PC-9 (cell line): ENCODE results near the gene TMEM205. TPM values are rescaled to one million over a fixed set of nuclear protein-coding genes. Genes with fewer than 3 reads are reported as not detected.

Source experiments
- BruUV-seq: library from RNA; stranded (reverse); fragments of 400-500 nt; replicated peaks from 2 replicates; lab custom pipeline; 2021; lab: Mats Ljungman, UMichigan
- CTCF ChIA-PET: fragments of 300-600 bp; sonication (Branson Sonifier 250); formaldehyde crosslinking; loops from one replicate; lab custom pipeline; 2022; ENCODE audit warnings: antibody characterized with exemption; lab: Charles Lee
- POLR2A ChIA-PET: fragments of 300-600 bp; sonication (Branson Sonifier 250); formaldehyde crosslinking; loops from one replicate; lab custom pipeline; 2022; ENCODE audit warnings: antibody characterized with exemption; ENCODE audit not compliant: unreplicated experiment; lab: Charles Lee
- DNase-seq, 2 experiments: peaks; one replicate each; pipeline versions ENCODE4 v3.0.0 to v3.0.0-alpha.2; 2015 to 2022; ENCODE audit warnings: mixed read lengths in 1 of 2
- H2AFZ ChIP-seq: fragments of 200-600 bp; sonication (generic); 2 replicates; pipeline ENCODE4 v1.8.1; 2017; ENCODE audit warnings: antibody characterized with exemption
- H3F3A ChIP-seq: fragments of 200-600 bp; sonication (generic); 2 replicates; pipeline ENCODE4 v1.8.1; 2017; ENCODE audit warnings: antibody characterized with exemption, mild to moderate bottlenecking, low read depth; ENCODE audit not compliant: insufficient read depth
- H3K27ac ChIP-seq: fragments of 200-600 bp; sonication (generic); 2 replicates; pipeline ENCODE4 v1.6.1; 2016; ENCODE audit warnings: mixed run types
- H3K27me3 ChIP-seq: fragments of 200-600 bp; sonication (generic); 2 replicates; pipeline ENCODE4 v1.6.1; 2016; ENCODE audit warnings: low read depth, mixed run types; ENCODE audit not compliant: insufficient read depth
- H3K36me3 ChIP-seq: fragments of 200-600 bp; sonication (generic); 2 replicates; pipeline ENCODE4 v1.6.1; 2016; ENCODE audit warnings: low read depth, mixed run types
- H3K4me1 ChIP-seq: fragments of 200-600 bp; sonication (generic); replicated peaks from 2 replicates; pipeline ENCODE4 v1.6.1; 2016; ENCODE audit warnings: mixed run types; ENCODE audit not compliant: insufficient read depth
- H3K4me2 ChIP-seq: fragments of 200-600 bp; sonication (generic); 2 replicates; pipeline ENCODE4 v1.6.1; 2017; ENCODE audit warnings: mixed run types
- H3K4me3 ChIP-seq: fragments of 200-600 bp; sonication (generic); 2 replicates; pipeline ENCODE4 v1.6.1; 2016; ENCODE audit warnings: mixed run types
- H3K79me2 ChIP-seq: fragments of 200-600 bp; sonication (generic); 2 replicates; pipeline ENCODE4 v1.6.1; 2017; ENCODE audit warnings: low read depth, mixed run types
- H3K9me2 ChIP-seq: fragments of 200-600 bp; sonication (generic); 2 replicates; pipeline ENCODE4 v1.8.1; 2017; ENCODE audit warnings: mild to moderate bottlenecking; ENCODE audit not compliant: insufficient read depth
- H3K9me3 ChIP-seq: fragments of 200-600 bp; sonication (generic); 2 replicates; pipeline ENCODE4 v1.8.1; 2016; ENCODE audit warnings: low read depth; ENCODE audit not compliant: insufficient read depth
- H4K20me1 ChIP-seq: fragments of 200-600 bp; sonication (generic); 2 replicates; pipeline ENCODE4 v1.8.1; 2017; ENCODE audit not compliant: insufficient read depth
- EZH2 ChIP-seq: fragments of 200-600 bp; sonication (generic); IDR thresholded peaks from 2 replicates; pipeline ENCODE4 v1.8.0; 2017; ENCODE audit warnings: antibody characterized with exemption, low read depth
- intact Hi-C: fragments of 100-400 bp; cut with micrococcal nuclease; formaldehyde crosslinking; loops from one replicate; pipeline ENCODE4 v1.10.0; 2022; ENCODE audit not compliant: unreplicated experiment
- total RNA-seq: library from RNA; stranded (reverse); gene quantifications from 2 replicates; pipeline ENCODE4 v1.2.3, GENCODE V29; 2021
- TF ChIP-seq, protein P1 (sequence below): fragments of 200-600 bp; sonication (generic); conservative IDR thresholded peaks from 2 replicates; pipeline ENCODE4 v1.6.1; 2017; ENCODE audit warnings: mixed run types, antibody characterized with exemption, mild to moderate bottlenecking, moderate library complexity

The TMEM205 gene
- total RNA-seq, 1 experiment from 2014 or later: 80.3 TPM

DNA sequence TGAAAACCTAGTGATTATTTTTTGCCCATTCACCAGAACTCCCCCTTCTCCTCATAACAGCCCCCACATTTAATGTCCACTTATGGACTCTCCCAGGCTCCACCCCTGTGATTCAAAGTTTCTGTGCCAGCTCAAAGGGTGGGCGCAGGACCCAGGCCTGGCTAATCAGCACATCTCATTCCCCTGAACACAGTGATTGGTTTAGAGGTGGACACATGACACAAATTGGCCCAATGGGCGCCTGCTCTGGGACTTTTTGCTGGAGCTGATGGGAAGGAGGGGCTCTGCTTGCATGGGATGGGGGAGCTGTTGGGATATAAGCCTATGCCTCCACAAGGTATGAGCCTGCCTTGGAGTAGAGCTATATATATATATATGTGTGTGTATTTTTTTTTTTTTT is 44.3 kb upstream of the TMEM205 start:
- peaks cover 4% of the 10 kb centered on the region; the same call in 1 of the 2 replicates for H4K20me1 ChIP-seq
- intact Hi-C loops: no loop called here
- peaks cover 22% of the 10 kb centered on the region; the same call in 1 of the 2 replicates for H3F3A ChIP-seq
- no peaks in the 10 kb centered on the region for H3K79me2 ChIP-seq
- DNase-seq: no peak
- H3K27ac ChIP-seq: no peak overlapping the region
- no peak overlapping the region for H3K4me3 ChIP-seq
- CTCF ChIA-PET: interaction anchor here (0.7 kb wide), 2 partner anchors 9 to 186 kb away, joined by 3 to 15 read pairs; no protein-coding TSS in a partner anchor
- no peak overlapping the region for H2AFZ ChIP-seq
- TF ChIP-seq, protein P1, sequence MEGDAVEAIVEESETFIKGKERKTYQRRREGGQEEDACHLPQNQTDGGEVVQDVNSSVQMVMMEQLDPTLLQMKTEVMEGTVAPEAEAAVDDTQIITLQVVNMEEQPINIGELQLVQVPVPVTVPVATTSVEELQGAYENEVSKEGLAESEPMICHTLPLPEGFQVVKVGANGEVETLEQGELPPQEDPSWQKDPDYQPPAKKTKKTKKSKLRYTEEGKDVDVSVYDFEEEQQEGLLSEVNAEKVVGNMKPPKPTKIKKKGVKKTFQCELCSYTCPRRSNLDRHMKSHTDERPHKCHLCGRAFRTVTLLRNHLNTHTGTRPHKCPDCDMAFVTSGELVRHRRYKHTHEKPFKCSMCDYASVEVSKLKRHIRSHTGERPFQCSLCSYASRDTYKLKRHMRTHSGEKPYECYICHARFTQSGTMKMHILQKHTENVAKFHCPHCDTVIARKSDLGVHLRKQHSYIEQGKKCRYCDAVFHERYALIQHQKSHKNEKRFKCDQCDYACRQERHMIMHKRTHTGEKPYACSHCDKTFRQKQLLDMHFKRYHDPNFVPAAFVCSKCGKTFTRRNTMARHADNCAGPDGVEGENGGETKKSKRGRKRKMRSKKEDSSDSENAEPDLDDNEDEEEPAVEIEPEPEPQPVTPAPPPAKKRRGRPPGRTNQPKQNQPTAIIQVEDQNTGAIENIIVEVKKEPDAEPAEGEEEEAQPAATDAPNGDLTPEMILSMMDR: no peak
- no peak for TF ChIP-seq EZH2
- H3K9me3 ChIP-seq: no peaks in the 10 kb centered on the region
- no peaks in the 10 kb centered on the region for H3K4me1 ChIP-seq
- H3K9me2 ChIP-seq: no peaks in the 10 kb centered on the region
- H3K36me3 ChIP-seq: no peaks in the 10 kb centered on the region
- POLR2A ChIA-PET: no interaction called here
- H3K4me2 ChIP-seq: no peak overlapping the region
- no TSS peak for BruUV-seq
- no peaks in the 10 kb centered on the region for H3K27me3 ChIP-seq

DNA sequence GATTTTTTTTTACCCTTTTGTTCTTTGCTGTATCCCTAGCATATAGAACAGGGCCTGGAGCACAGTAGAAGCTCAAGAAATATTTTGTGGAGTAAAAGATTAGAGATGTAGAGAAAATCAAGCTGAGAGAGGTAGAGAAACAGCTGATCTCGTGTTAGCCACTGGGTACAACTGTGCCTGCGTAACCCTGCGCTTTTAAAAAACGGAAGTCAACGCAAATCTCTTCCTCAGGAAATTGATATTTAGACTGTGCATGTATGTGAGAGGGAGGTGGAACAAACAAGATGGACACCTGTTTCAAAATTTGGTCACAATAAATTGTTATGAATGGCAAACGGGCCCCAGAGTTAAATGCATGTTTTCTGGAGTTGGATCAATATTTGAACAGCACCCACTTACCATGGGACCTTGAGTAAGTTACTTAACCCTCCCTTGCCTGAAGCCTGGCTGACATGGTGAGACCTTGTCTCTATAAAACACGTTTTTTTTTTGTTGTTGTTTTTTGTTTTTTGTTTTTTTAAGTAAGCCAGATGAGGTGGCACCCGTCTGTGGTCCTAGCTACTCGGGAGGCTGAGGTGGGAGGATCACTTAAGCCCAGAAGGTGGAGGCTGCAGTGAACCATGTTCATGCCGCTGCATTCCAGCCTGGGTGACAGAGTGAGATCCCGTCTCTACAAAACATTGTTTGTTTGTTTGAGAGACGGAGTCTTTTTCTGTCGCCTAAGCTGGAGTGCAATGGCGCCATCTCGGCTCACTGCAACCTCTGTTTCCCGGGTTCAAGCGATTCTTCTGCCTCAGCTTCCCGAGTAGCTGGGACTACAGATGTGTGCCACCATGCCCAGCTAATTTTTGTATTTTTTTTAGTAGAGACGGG is 41.3 kb upstream of the TMEM205 start:
- DNase-seq: no peak
- Histone ChIP-seq H3K9me3 (no peaks in the 10 kb centered on the region), H3K4me1 (peaks cover 18% of the 10 kb centered on the region), H4K20me1 (no peaks in the 10 kb centered on the region), H3K4me2 (no peak overlapping the region), H3K4me3 (no peak overlapping the region), H2AFZ (no peak overlapping the region), H3K36me3 (no peaks in the 10 kb centered on the region), H3K27ac (no peak overlapping the region), H3F3A (peaks cover 16% of the 10 kb centered on the region; the same call in 1 of the 2 replicates), H3K9me2 (no peaks in the 10 kb centered on the region), H3K79me2 (no peaks in the 10 kb centered on the region), H3K27me3 (no peaks in the 10 kb centered on the region)
- POLR2A ChIA-PET: no interaction called here
- intact Hi-C loops: no loop called here
- no TSS peak for BruUV-seq
- TF ChIP-seq, protein P1: no peak
- TF ChIP-seq EZH2: no peak
- CTCF ChIA-PET: interaction anchor here (0.6 kb wide), 2 partner anchors 34 to 202 kb away, joined by 5 to 15 read pairs; no protein-coding TSS in a partner anchor

DNA sequence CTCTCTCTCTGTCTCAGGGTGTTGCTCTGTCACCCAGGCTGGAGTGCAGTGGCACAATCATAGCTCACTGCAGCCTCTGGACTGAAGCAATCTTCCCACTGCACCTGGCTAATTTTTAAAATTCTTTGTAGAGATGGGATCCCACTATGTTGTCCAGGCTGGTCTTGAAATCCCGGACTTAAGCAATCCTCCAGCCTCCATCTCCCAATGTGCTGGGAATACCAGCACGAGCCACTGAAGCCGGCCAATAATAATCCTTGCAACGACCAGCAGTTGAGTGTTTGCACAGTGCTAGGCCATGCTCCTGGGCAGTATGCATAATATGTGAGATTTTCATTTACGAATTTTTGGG is 38.7 kb upstream of the TMEM205 start:
- POLR2A ChIA-PET: interaction anchor here (0.6 kb wide), 1 partner anchor 88 kb away, joined by 5 read pairs; no protein-coding TSS in a partner anchor

More for the DNA sequence above, 38.7 kb upstream of the TMEM205 start:
- H4K20me1 ChIP-seq: no peaks in the 10 kb centered on the region
- H3K27me3 ChIP-seq: no peaks in the 10 kb centered on the region
- H3F3A ChIP-seq: peaks cover 19% of the 10 kb centered on the region; the same call in 1 of the 2 replicates
- BruUV-seq: no TSS peak
- H3K36me3 ChIP-seq: no peaks in the 10 kb centered on the region
- intact Hi-C loops: loop anchor here (5.0 kb wide), 1 partner anchor 93 kb away; no protein-coding TSS in a partner anchor
- H3K79me2 ChIP-seq: no peaks in the 10 kb centered on the region
- TF ChIP-seq, protein P1: no peak
- no peak for TF ChIP-seq EZH2
- no peak overlapping the region for H3K4me3 ChIP-seq
- DNase-seq: no peak
- H2AFZ ChIP-seq: no peak overlapping the region
- H3K27ac ChIP-seq: no peak overlapping the region
- CTCF ChIA-PET: interaction anchor here (0.6 to 1.2 kb wide), 2 partner anchors 119 to 171 kb away, joined by 3 to 7 read pairs; no protein-coding TSS in a partner anchor
- no peaks in the 10 kb centered on the region for H3K9me3 ChIP-seq
- peak overlapping the region; percentile 87 for H3K4me2 ChIP-seq
- H3K4me1 ChIP-seq: peaks cover 28% of the 10 kb centered on the region
- no peaks in the 10 kb centered on the region for H3K9me2 ChIP-seq
